ENCODE data around the gene TMEM8B. TPM values are rescaled to one million over a fixed set of nuclear protein-coding genes. Genes with fewer than 3 reads are reported as not detected.

TMEM8B gene
- total and polyA plus RNA-seq, 2 donors = 1.5 to 11.9 TPM

GRCh38 chr9:35832814-35833213 is 3.8 kb downstream of the TMEM8B start:
- Histone ChIP-seq H3K9me3 (ENCODE audit: control insufficient read depth in 2 of 2, insufficient read depth in 1 of 2, low read length in 1 of 2) (no peaks in the 10 kb centered on the region), H3K4me1 (ENCODE audit: control insufficient read depth in 2 of 2, insufficient read depth in 2 of 2, low read length in 2 of 2) (peaks cover 10 to 37% of the 10 kb centered on the region in 2 donors), H3K4me3 (ENCODE audit: low read length in 2 of 2) (no peak overlapping the region), H3K27me3 (ENCODE audit: control insufficient read depth in 2 of 2, insufficient read depth in 1 of 2, low read length in 1 of 2) (no peaks in the 10 kb centered on the region), H3K27ac (ENCODE audit: low read depth in 1 of 2, low read length in 1 of 2) (no peak overlapping the region), H3K36me3 (ENCODE audit: control insufficient read depth in 2 of 2, insufficient read depth in 2 of 2, low read length in 1 of 2) (no peaks in the 10 kb centered on the region)
- DNase-seq (ENCODE audit: low read depth in 6 of 9, low spot score in 9 of 9) = no peak
- whole genome bisulfite sequencing = 84% methylated on average over 5 of the region's 5 CpGs

GRCh38 chr9:35834260-35835215 is 5.5 kb downstream of the TMEM8B start:
- H3K4me3 ChIP-seq (ENCODE audit: low read length in 2 of 2) = no peak overlapping the region
- no peaks in the 10 kb centered on the region for H3K9me3 ChIP-seq (ENCODE audit: control insufficient read depth in 2 of 2, insufficient read depth in 1 of 2, low read length in 1 of 2)
- no peaks in the 10 kb centered on the region for H3K27me3 ChIP-seq (ENCODE audit: control insufficient read depth in 2 of 2, insufficient read depth in 1 of 2, low read length in 1 of 2)
- no peak for DNase-seq (ENCODE audit: low read depth in 6 of 9, low spot score in 9 of 9)
- WGBS = 95% methylated on average over 14 of the region's 14 CpGs
- H3K36me3 ChIP-seq (ENCODE audit: control insufficient read depth in 2 of 2, insufficient read depth in 2 of 2, low read length in 1 of 2) = no peaks in the 10 kb centered on the region
- peaks cover 9 to 28% of the 10 kb centered on the region in 2 donors for H3K4me1 ChIP-seq (ENCODE audit: control insufficient read depth in 2 of 2, insufficient read depth in 2 of 2, low read length in 2 of 2)
- H3K27ac ChIP-seq (ENCODE audit: low read depth in 1 of 2, low read length in 1 of 2) = peak overlapping the region in 1 of 2 donors; percentile 63

DNA sequence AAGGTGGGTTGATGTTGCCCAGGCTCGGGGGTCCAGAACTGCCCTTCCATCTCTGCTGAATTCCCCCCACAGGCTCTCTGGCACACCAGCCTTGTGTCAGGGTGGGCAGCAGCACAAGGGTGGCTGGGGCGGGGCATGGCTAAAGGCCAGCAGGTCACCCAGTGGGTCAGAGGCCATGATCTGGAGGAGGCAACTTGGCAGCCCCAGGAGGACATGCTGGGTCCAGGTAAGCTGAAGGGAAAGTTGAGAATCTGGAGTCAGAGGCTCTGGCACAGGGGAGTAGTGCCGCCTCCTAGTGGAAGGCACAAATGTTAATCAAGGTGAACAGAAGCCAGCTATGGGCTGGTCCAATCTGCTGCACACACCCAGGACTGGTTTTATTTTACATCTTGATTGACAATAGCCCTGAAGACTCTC is 6.2 kb downstream of the TMEM8B start:
- H3K27ac ChIP-seq (ENCODE audit: low read depth in 1 of 2, low read length in 1 of 2) = no peak overlapping the region
- no peak overlapping the region for H3K4me3 ChIP-seq (ENCODE audit: low read length in 2 of 2)
- DNase-seq (ENCODE audit: low read depth in 6 of 9, low spot score in 9 of 9) = peak in 1 of 9 donors; percentile 40
- no peaks in the 10 kb centered on the region for H3K9me3 ChIP-seq (ENCODE audit: control insufficient read depth in 2 of 2, insufficient read depth in 1 of 2, low read length in 1 of 2)
- no peaks in the 10 kb centered on the region for H3K36me3 ChIP-seq (ENCODE audit: control insufficient read depth in 2 of 2, insufficient read depth in 2 of 2, low read length in 1 of 2)
- H3K27me3 ChIP-seq (ENCODE audit: control insufficient read depth in 2 of 2, insufficient read depth in 1 of 2, low read length in 1 of 2) = no peaks in the 10 kb centered on the region
- peaks cover 6 to 24% of the 10 kb centered on the region in 2 donors for H3K4me1 ChIP-seq (ENCODE audit: control insufficient read depth in 2 of 2, insufficient read depth in 2 of 2, low read length in 2 of 2)
- WGBS = 98% methylated on average over 3 of the region's 3 CpGs

GRCh38 chr9:35835766-35836165 is 6.7 kb downstream of the TMEM8B start:
- H3K4me3 ChIP-seq (ENCODE audit: low read length in 2 of 2) = no peak overlapping the region
- H3K27ac ChIP-seq (ENCODE audit: low read depth in 1 of 2, low read length in 1 of 2) = no peak overlapping the region
- no peaks in the 10 kb centered on the region for H3K27me3 ChIP-seq (ENCODE audit: control insufficient read depth in 2 of 2, insufficient read depth in 1 of 2, low read length in 1 of 2)
- no peaks in the 10 kb centered on the region for H3K9me3 ChIP-seq (ENCODE audit: control insufficient read depth in 2 of 2, insufficient read depth in 1 of 2, low read length in 1 of 2)
- H3K36me3 ChIP-seq (ENCODE audit: control insufficient read depth in 2 of 2, insufficient read depth in 2 of 2, low read length in 1 of 2) = no peaks in the 10 kb centered on the region
- DNase-seq (ENCODE audit: low read depth in 6 of 9, low spot score in 9 of 9) = no peak
- WGBS = 95% methylated on average over 2 of the region's 2 CpGs
- H3K4me1 ChIP-seq (ENCODE audit: control insufficient read depth in 2 of 2, insufficient read depth in 2 of 2, low read length in 2 of 2) = peaks cover 6 to 24% of the 10 kb centered on the region in 2 donors

GRCh38 chr9:35836595-35836994 is 7.6 kb downstream of the TMEM8B start:
- Histone ChIP-seq H3K4me1 (ENCODE audit: control insufficient read depth in 2 of 2, insufficient read depth in 2 of 2, low read length in 2 of 2) (peaks cover 6 to 24% of the 10 kb centered on the region in 2 donors), H3K4me3 (ENCODE audit: low read length in 2 of 2) (no peak overlapping the region), H3K36me3 (ENCODE audit: control insufficient read depth in 2 of 2, insufficient read depth in 2 of 2, low read length in 1 of 2) (no peaks in the 10 kb centered on the region), H3K27ac (ENCODE audit: low read depth in 1 of 2, low read length in 1 of 2) (no peak overlapping the region), H3K27me3 (ENCODE audit: control insufficient read depth in 2 of 2, insufficient read depth in 1 of 2, low read length in 1 of 2) (no peaks in the 10 kb centered on the region), H3K9me3 (ENCODE audit: control insufficient read depth in 2 of 2, insufficient read depth in 1 of 2, low read length in 1 of 2) (no peaks in the 10 kb centered on the region)
- 97% methylated on average over 5 of the region's 5 CpGs for WGBS
- DNase-seq (ENCODE audit: low read depth in 6 of 9, low spot score in 9 of 9) = no peak

- no peaks in the 10 kb centered on the region for H3K27me3 ChIP-seq (ENCODE audit: control insufficient read depth in 2 of 2, insufficient read depth in 1 of 2, low read length in 1 of 2)
- 93% methylated on average over 5 of the region's 5 CpGs for WGBS
- DNase-seq (ENCODE audit: low read depth in 6 of 9, low spot score in 9 of 9) = no peak
Observed at GRCh38 chr9:35839926-35840325, 10.9 kb downstream of the TMEM8B start.

DNA sequence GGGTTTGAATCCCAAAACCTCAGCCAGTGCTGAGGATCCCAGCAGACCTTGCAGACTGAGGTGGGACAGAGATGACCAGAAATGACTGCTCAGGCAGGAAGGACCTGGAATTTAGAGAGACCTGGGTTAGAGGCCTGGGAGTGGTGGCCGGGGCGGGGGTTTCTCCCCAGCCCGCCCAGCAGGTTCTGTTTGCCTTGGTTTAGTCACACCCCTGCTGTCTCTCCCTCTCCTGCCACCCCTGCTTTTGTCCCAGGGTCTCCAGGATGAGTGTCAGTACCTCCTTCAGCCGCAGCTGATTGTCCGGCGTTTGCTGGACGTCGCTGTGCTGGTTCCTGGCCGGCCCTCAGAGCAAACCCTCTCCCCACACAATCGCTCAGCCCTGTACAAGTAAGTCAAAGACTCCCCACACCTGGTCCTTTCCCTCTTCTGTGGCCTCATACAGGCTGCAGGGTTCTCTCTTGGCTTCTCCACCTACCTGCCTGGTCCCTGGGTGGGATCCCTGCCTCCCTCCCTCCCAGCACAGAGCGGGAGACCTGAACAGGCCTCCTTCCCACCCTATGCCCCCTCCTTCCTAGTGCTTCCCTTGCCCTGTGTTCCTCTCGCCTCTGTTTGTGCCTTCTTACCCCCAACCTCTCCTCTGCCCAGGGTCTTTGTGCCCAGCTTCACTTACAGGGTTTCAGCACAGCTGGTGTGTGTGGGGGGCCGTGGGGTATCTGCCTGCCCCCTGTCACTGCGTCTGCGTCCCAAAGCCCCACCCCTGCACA is 12.0 kb downstream of the TMEM8B start:
- H3K4me1 ChIP-seq (ENCODE audit: control insufficient read depth in 2 of 2, insufficient read depth in 2 of 2, low read length in 2 of 2) = peaks cover 0 to 12% of the 10 kb centered on the region in 2 donors
- WGBS = 97% methylated on average over 15 of the region's 15 CpGs
- no peak for DNase-seq (ENCODE audit: low read depth in 6 of 9, low spot score in 9 of 9)
- peaks cover 0 to 1% of the 10 kb centered on the region in 2 donors for H3K27me3 ChIP-seq (ENCODE audit: control insufficient read depth in 2 of 2, insufficient read depth in 1 of 2, low read length in 1 of 2)
- no peak overlapping the region for H3K27ac ChIP-seq (ENCODE audit: low read depth in 1 of 2, low read length in 1 of 2)
- H3K4me3 ChIP-seq (ENCODE audit: low read length in 2 of 2) = no peak overlapping the region
- no peaks in the 10 kb centered on the region for H3K9me3 ChIP-seq (ENCODE audit: control insufficient read depth in 2 of 2, insufficient read depth in 1 of 2, low read length in 1 of 2)
- H3K36me3 ChIP-seq (ENCODE audit: control insufficient read depth in 2 of 2, insufficient read depth in 2 of 2, low read length in 1 of 2) = no peaks in the 10 kb centered on the region

More at GRCh38 chr9:35839926-35840325, 10.9 kb downstream of the TMEM8B start:
- H3K4me1 ChIP-seq (ENCODE audit: control insufficient read depth in 2 of 2, insufficient read depth in 2 of 2, low read length in 2 of 2) = peaks cover 0 to 4% of the 10 kb centered on the region in 2 donors
- H3K4me3 ChIP-seq (ENCODE audit: low read length in 2 of 2) = no peak overlapping the region
- no peaks in the 10 kb centered on the region for H3K9me3 ChIP-seq (ENCODE audit: control insufficient read depth in 2 of 2, insufficient read depth in 1 of 2, low read length in 1 of 2)
- no peak overlapping the region for H3K27ac ChIP-seq (ENCODE audit: low read depth in 1 of 2, low read length in 1 of 2)
- H3K36me3 ChIP-seq (ENCODE audit: control insufficient read depth in 2 of 2, insufficient read depth in 2 of 2, low read length in 1 of 2) = no peaks in the 10 kb centered on the region

GRCh38 chr9:35841645-35841900 is 12.5 kb downstream of the TMEM8B start:
- no peak for DNase-seq (ENCODE audit: low read depth in 6 of 9, low spot score in 9 of 9)
- Histone ChIP-seq H3K27me3 (ENCODE audit: control insufficient read depth in 2 of 2, insufficient read depth in 1 of 2, low read length in 1 of 2) (peaks cover 0 to 6% of the 10 kb centered on the region in 2 donors), H3K27ac (ENCODE audit: low read depth in 1 of 2, low read length in 1 of 2) (no peak overlapping the region), H3K9me3 (ENCODE audit: control insufficient read depth in 2 of 2, insufficient read depth in 1 of 2, low read length in 1 of 2) (peaks cover 0 to 3% of the 10 kb centered on the region in 2 donors), H3K4me1 (ENCODE audit: control insufficient read depth in 2 of 2, insufficient read depth in 2 of 2, low read length in 2 of 2) (peaks cover 0 to 17% of the 10 kb centered on the region in 2 donors), H3K4me3 (ENCODE audit: low read length in 2 of 2) (no peak overlapping the region), H3K36me3 (ENCODE audit: control insufficient read depth in 2 of 2, insufficient read depth in 2 of 2, low read length in 1 of 2) (peaks cover 0 to under 1% of the 10 kb centered on the region in 2 donors)
- 98% methylated on average over 5 of the region's 5 CpGs for WGBS
